HG03520 (cell line): Measurements from ENCODE around the gene PLXNA4.

Experiments
- ATAC-seq: cut with Tn5 transposase; IDR thresholded peaks from one replicate; pipeline ENCODE4 v1.9.1; 2021; ENCODE audit warnings: mild to moderate bottlenecking, moderate library complexity; ENCODE audit not compliant: unreplicated experiment

The PLXNA4 gene

GRCh38 chr7:132446260-132446659, 130.0 kb downstream of the PLXNA4 start:
- no peak for ATAC-seq

- no peak for ATAC-seq
Observed at GRCh38 chr7:132443761-132444520, 132.3 kb downstream of the PLXNA4 start.

- ATAC-seq: no peak
Observed at GRCh38 chr7:132441935-132442334, 134.3 kb downstream of the PLXNA4 start.

GRCh38 chr7:132440151-132440550, 136.1 kb downstream of the PLXNA4 start:
- no peak for ATAC-seq

GRCh38 chr7:132438926-132439325, 137.3 kb downstream of the PLXNA4 start:
- no peak for ATAC-seq

- ATAC-seq: no peak
Observed at GRCh38 chr7:132437730-132438129, 138.5 kb downstream of the PLXNA4 start.

GRCh38 chr7:132436121-132436520, 140.1 kb downstream of the PLXNA4 start:
- no peak for ATAC-seq

GRCh38 chr7:132435016-132435990, 141.0 kb downstream of the PLXNA4 start:
- no peak for ATAC-seq

- no peak for ATAC-seq
Observed at GRCh38 chr7:132434041-132434440, 142.2 kb downstream of the PLXNA4 start.

GRCh38 chr7:132433301-132433700, 143.0 kb downstream of the PLXNA4 start:
- no peak for ATAC-seq

- ATAC-seq: no peak
Observed at GRCh38 chr7:132430861-132431822, 145.1 kb downstream of the PLXNA4 start.

GRCh38 chr7:132430041-132430855, 146.0 kb downstream of the PLXNA4 start:
- no peak for ATAC-seq

- ATAC-seq: no peak
Observed at GRCh38 chr7:132429181-132429580, 147.1 kb downstream of the PLXNA4 start.

GRCh38 chr7:132428247-132428919, 147.9 kb downstream of the PLXNA4 start:
- ATAC-seq: no peak

- no peak for ATAC-seq
Observed at GRCh38 chr7:132425942-132426341, 150.3 kb downstream of the PLXNA4 start.

- ATAC-seq: no peak
Observed at GRCh38 chr7:132424821-132425724, 151.2 kb downstream of the PLXNA4 start.

GRCh38 chr7:132424277-132424676, 152.0 kb downstream of the PLXNA4 start:
- no peak for ATAC-seq

GRCh38 chr7:132423594-132424200, 152.6 kb downstream of the PLXNA4 start:
- no peak for ATAC-seq
